ENCODE data around the gene GJB4.

GJB4 gene

GRCh38 chr1:34785231-34785874 is 25.8 kb downstream of the GJB4 start:
- DNase-seq (ENCODE audit: low spot score) = no peak

DNA sequence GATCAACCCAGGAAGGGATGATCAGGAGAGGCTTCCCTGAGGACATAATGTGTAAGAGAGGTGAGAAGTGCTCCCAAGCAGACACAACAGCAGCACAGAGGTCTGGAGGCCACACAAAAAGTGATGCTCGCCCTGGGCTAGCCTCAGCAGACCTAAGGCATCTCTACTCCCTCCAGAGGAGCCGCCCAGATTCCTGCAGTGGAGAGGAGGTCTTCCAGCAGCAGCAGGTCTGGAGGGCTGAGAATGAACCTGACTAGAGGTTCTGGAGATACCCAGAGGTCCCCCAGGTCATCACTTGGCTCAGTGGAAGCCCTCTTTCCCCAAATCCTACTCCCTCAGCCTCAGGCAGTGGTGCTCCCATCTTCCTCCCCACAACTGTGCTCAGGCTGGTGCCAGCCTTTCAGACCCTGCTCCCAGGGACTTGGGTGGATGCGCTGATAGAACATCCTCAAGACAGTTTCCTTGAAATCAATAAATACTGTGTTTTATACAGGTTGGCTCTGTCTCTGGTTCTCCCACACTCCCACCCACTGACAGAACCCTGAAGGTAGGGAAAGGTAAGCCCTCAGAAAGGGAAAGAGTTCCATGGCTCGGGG is 26.4 kb downstream of the GJB4 start:
- TF ChIP-seq, protein P1, sequence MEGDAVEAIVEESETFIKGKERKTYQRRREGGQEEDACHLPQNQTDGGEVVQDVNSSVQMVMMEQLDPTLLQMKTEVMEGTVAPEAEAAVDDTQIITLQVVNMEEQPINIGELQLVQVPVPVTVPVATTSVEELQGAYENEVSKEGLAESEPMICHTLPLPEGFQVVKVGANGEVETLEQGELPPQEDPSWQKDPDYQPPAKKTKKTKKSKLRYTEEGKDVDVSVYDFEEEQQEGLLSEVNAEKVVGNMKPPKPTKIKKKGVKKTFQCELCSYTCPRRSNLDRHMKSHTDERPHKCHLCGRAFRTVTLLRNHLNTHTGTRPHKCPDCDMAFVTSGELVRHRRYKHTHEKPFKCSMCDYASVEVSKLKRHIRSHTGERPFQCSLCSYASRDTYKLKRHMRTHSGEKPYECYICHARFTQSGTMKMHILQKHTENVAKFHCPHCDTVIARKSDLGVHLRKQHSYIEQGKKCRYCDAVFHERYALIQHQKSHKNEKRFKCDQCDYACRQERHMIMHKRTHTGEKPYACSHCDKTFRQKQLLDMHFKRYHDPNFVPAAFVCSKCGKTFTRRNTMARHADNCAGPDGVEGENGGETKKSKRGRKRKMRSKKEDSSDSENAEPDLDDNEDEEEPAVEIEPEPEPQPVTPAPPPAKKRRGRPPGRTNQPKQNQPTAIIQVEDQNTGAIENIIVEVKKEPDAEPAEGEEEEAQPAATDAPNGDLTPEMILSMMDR (IDR thresholded peaks at IDR 0.05; ENCODE audit: extremely low read depth, missing control alignments) = no peak
- DNase-seq (ENCODE audit: low spot score) = no peak

More at GRCh38 chr1:34785231-34785874, 25.8 kb downstream of the GJB4 start:
- TF ChIP-seq, protein P1 (IDR thresholded peaks at IDR 0.05; ENCODE audit: extremely low read depth, missing control alignments) = no peak

DNA sequence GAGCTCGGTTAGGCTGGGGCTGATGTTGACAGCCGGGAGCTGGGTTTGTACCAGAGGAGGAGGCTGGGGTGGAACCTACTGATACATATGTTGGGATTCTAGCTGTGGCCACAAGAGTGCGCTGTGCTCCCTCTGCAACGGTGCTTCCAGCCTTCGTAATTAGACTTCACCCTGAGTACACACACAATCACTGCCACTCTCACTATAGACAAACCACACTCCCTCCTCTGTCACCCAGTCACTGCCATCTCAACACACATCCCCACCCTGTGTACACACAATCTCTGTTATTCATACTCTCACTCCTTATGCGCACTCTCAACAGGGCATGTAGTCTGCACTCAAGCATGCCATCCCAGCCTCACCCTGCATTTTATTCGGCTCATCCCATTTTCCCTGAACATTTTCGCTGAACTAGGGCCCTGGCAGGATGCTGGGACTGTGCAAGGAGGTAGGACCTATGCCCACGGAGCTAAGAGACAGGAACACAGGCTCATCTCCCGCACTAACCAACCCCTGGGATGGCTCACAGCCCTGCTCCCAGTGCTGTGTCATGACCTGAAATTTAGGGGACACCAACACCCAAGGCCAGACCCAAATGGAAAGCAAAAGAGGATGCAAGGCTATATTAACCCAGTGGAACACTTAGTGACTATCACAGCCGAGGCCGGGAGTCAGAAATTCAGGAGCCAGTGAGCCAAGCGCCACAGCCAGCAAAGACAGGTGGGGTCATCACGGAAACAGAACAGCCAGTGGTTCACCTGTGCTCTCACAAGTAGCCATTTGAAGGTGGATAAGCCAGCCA is 27.2 kb downstream of the GJB4 start:
- DNase-seq (ENCODE audit: low spot score) = peak; percentile 86
- TF ChIP-seq, protein P1 (IDR thresholded peaks at IDR 0.05; ENCODE audit: extremely low read depth, missing control alignments) = peak; percentile 64

- DNase-seq (ENCODE audit: low spot score) = no peak
- TF ChIP-seq, protein P1 (IDR thresholded peaks at IDR 0.05; ENCODE audit: extremely low read depth, missing control alignments) = no peak
Measured at GRCh38 chr1:34787461-34788420, 28.2 kb downstream of the GJB4 start.

- TF ChIP-seq, protein P1 (IDR thresholded peaks at IDR 0.05; ENCODE audit: extremely low read depth, missing control alignments) = no peak
- DNase-seq (ENCODE audit: low spot score) = no peak
Measured at GRCh38 chr1:34790985-34791384, 31.4 kb downstream of the GJB4 start.

DNA sequence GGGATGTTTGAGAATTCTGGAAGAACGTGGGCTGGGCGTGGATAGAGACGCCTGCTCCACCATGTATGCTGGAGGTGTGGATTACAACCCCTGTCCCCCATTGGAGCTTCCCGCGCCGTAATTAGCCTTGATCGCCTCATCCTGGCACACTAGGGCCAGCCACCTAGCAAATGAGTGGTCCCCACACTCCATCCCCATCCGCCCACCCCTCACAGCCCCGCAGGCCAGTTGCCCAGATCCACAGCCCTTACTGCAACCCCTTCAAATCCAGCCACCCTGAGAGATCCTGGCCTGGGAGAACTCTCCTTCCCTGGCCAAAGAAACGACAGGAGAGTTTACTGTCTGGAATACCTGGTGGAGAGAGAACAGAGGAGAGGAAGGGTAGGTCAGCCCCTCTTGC is 32.9 kb downstream of the GJB4 start:
- TF ChIP-seq, protein P1 (IDR thresholded peaks at IDR 0.05; ENCODE audit: extremely low read depth, missing control alignments) = no peak
- DNase-seq (ENCODE audit: low spot score) = no peak
